ENCODE results near the gene TCF7L2.

- TF ChIP-seq CTCF (IDR thresholded peaks at IDR 0.05; ENCODE audit: low read length) (no peak), EZH2 (IDR thresholded peaks at IDR 0.05; ENCODE audit: borderline replicate concordance, low read length) (no peak)
These were observed 3.4 kb upstream of the TCF7L2 start for GRCh38 chr10:112946649-112947048.
